HUES6 (cell line): ENCODE measurements around the gene CCDC85C.
A peak's percentile ranks its signal among the peaks of the same experiment; 100 is the strongest.

Source experiments
- H3K27ac ChIP-seq: 2 replicates; pipeline ENCODE4 v1.7.0; 2013; ENCODE audit warnings: low read depth, mild to moderate bottlenecking, low read length, inconsistent platforms
- H3K27me3 ChIP-seq: 2 replicates; pipeline ENCODE4 v1.6.1; 2013; ENCODE audit warnings: low read length; ENCODE audit not compliant: control insufficient read depth, insufficient read depth
- H3K36me3 ChIP-seq: 2 replicates; pipeline ENCODE4 v1.6.1; 2013; ENCODE audit warnings: low read length; ENCODE audit not compliant: control insufficient read depth, insufficient read depth
- H3K4me1 ChIP-seq: 2 replicates; pipeline ENCODE4 v1.6.1; 2013; ENCODE audit warnings: low read length; ENCODE audit not compliant: control insufficient read depth, insufficient read depth
- H3K4me3 ChIP-seq: 2 replicates; pipeline ENCODE4 v1.5.1; 2013; ENCODE audit warnings: low read depth, low read length
- H3K9ac ChIP-seq: one replicate; pipeline ENCODE4 v1.6.1; 2013; ENCODE audit warnings: mild to moderate bottlenecking, low read length
- H3K9me3 ChIP-seq: 2 replicates; pipeline ENCODE4 v1.6.1; 2013; ENCODE audit warnings: low read depth, low read length; ENCODE audit not compliant: control insufficient read depth, insufficient read depth

CCDC85C gene

DNA sequence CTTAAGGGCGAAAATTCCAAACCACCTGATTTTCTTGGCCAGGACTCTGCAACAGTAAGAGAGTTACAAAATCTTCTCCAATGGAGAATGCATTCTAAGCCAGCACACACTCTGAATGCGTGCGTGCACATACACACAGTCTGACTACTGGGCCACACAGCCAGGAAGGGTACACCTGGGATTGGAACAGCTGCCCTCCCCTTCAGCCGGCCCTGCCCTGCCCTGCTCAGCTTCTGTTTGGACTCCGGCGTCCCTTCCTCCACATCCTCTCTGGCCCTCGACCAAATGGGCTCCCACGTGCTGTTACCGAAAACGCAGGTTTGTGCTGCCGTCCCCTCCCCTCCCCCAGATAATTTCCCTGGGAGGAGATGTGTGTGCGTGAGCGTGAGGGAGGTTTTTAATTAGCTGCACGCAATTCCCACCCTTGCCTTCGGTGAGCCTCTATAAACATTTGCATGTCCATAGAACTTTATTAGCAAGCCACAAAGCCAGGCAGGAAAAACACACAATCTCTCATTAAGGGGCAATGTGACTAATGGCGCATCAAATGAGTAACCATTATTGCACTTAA is 79.8 kb downstream of the CCDC85C start:
- Histone ChIP-seq H3K4me1 (peaks cover 65% of the 10 kb centered on the region), H3K27me3 (no peaks in the 10 kb centered on the region), H3K36me3 (no peaks in the 10 kb centered on the region), H3K9ac (peak overlapping the region; percentile 18), H3K9me3 (no peaks in the 10 kb centered on the region), H3K27ac (no peak overlapping the region), H3K4me3 (no peak overlapping the region)

DNA sequence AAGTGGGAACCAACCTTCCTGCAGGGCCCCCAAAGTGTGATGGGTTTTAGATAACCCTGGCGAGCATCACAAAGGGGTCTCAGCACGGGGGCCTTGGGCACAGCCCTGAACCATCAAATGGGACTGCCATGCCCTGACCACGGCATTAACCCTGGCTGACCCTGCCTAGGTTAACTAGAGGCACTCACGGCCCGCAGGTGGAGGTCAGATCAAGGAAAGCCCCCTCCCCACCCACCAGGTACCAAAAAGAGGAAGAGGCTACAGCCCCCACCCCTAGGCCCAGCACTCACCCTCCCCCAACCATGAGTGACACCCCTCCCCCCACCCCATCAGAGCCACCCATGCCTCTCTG is 80.3 kb downstream of the CCDC85C start:
- H3K27ac ChIP-seq, result peak overlapping the region; percentile 93; the same call in 1 of the 2 replicates
- no peaks in the 10 kb centered on the region for H3K27me3 ChIP-seq

DNA sequence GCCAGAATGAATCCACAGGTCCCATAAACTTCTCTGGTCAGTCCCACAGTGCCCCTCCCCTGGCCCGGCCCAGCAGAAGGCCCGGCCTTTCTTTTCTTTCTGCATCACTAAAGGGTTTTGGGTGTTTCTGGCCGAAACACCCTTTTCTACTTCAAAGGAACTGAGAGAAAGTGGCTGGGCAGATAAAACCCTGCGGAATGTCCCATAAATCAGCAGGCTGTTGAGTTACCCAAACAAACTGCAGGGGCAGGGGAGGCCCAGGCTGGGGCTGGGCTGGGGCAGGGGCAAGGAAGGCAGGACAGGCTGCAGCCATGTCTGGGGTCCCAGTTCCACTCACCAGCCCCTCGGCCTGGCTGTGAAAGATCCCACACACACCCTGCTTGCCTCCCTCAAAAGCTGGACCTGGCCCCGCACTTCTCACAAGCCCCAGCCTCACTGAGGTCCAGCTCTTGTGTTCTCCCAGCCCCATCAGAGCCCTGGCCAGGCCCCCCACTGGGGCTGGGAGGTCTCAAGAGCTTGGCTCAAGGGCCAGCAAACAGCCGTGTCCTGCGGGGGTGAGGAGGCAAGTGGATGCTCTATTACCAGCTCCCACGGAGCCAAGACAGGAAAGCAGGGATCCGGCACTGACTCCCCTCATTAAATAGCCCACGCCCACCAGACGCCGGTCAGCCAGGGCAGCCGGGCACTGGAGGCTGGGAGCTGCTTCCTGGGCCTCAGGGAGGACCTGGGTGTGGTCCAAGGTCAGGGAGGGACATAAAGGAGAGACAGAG is 80.9 kb downstream of the CCDC85C start:
- Histone ChIP-seq H3K9ac (peak overlapping the region; percentile 66), H3K27ac (peak overlapping the region; percentile 93), H3K27me3 (no peaks in the 10 kb centered on the region), H3K36me3 (no peaks in the 10 kb centered on the region), H3K9me3 (no peaks in the 10 kb centered on the region), H3K4me3 (peak overlapping the region; percentile 22; the same call in 1 of the 2 replicates), H3K4me1 (peaks cover 64% of the 10 kb centered on the region)

More for the DNA sequence above, 80.3 kb downstream of the CCDC85C start:
- no peaks in the 10 kb centered on the region for H3K9me3 ChIP-seq
- no peaks in the 10 kb centered on the region for H3K36me3 ChIP-seq
- H3K4me3 ChIP-seq, result no peak overlapping the region
- H3K9ac ChIP-seq, result peak overlapping the region; percentile 66
- peaks cover 65% of the 10 kb centered on the region for H3K4me1 ChIP-seq

DNA sequence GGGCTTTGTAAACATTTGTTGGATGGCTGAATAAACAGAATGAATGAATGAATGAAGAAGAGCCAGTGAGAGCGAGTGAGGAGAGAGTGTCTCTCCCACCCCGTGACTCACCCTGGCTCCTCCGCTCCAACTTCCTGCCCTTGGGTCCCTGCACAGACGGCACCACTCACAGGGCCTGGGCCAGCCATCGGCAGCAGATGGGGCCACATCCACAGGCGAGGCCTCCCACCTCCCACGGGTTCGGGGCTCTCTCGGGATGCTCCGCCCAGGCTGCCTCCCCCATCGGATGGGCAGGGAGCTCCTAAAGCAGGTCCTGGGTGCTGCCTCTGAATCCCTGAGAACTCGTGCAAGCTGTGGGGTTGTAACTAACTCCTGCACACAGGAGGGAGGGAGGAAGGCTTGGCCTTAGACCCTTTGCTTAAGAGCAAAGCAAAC is 81.5 kb downstream of the CCDC85C start:
- H3K4me1 ChIP-seq, result peaks cover 58% of the 10 kb centered on the region
- peak overlapping the region; percentile 62 for H3K9ac ChIP-seq
- no peaks in the 10 kb centered on the region for H3K9me3 ChIP-seq
- H3K27me3 ChIP-seq, result no peaks in the 10 kb centered on the region
- peak overlapping the region; percentile 93; the same call in 1 of the 2 replicates for H3K27ac ChIP-seq
- H3K4me3 ChIP-seq, result peak overlapping the region; percentile 22; the same call in 1 of the 2 replicates
- no peaks in the 10 kb centered on the region for H3K36me3 ChIP-seq

DNA sequence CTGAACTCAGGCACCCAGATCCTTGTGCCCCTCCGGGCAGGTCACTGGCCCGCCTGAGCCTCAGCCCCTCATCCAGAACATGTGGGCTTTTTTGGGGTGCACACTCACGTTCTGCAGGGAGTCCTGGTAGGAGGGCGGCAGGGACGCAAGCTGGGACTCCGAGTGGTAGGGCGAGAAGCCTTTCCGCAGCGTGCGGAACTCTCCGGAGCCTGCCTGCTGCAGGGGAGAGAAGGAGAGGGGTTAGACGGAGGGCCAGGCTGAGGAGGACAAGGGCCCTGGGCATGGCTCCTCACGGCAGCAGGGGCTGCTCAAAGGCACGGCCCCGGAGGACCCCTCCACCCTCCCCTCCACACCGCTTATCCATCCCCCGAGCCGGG is 82.0 kb downstream of the CCDC85C start:
- Histone ChIP-seq H3K4me1 (peaks cover 57% of the 10 kb centered on the region), H3K36me3 (no peaks in the 10 kb centered on the region), H3K27ac (peak overlapping the region; percentile 37; the same call in 1 of the 2 replicates), H3K27me3 (no peaks in the 10 kb centered on the region), H3K9ac (peak overlapping the region; percentile 43), H3K4me3 (no peak overlapping the region), H3K9me3 (no peaks in the 10 kb centered on the region)

DNA sequence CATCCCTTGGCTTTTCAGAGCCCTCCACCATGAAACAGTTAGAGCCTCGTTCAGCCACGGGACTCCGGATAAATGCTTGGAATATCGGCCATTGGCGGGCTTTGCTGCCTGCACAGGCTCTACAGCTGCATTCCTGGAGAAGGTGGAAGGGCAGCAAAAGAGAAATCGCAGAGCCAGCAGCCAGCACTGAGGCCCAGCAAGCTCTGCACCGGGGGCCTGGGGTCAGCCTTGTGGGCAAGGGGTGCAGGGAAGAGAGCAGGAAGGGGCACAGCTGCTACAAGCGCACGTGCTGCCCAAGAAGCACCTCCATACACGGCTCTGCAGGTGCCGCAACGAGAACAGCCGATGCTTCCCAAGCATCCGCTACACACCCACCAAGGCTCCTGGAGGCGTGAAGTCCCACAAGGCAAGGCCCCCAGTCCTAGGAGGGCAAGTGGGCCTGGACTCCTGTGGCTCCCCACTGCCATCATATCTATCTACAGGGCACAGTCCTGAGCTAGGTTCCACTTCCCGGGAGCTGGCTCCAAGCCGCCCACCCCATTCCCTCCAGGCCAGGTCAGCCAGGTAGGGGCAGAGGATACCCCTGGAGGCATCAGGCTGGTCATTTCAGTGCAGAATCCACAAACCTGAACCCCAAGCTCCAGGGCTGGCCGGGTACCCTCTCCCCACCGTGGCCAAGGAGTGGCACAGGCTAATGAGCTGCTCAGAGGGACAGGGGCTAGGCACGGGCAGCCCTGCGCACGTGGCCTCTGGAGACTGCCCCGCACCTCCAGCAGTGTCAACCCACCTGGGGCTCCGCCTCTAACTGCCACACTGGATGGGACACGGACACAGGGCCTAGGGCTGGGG is 82.6 kb downstream of the CCDC85C start:
- no peak overlapping the region for H3K4me3 ChIP-seq
- H3K9me3 ChIP-seq, result no peaks in the 10 kb centered on the region
- H3K27ac ChIP-seq, result peak overlapping the region; percentile 37; the same call in 1 of the 2 replicates
- peaks cover 55% of the 10 kb centered on the region for H3K4me1 ChIP-seq
- H3K27me3 ChIP-seq, result no peaks in the 10 kb centered on the region
- no peaks in the 10 kb centered on the region for H3K36me3 ChIP-seq
- peak overlapping the region; percentile 43 for H3K9ac ChIP-seq

DNA sequence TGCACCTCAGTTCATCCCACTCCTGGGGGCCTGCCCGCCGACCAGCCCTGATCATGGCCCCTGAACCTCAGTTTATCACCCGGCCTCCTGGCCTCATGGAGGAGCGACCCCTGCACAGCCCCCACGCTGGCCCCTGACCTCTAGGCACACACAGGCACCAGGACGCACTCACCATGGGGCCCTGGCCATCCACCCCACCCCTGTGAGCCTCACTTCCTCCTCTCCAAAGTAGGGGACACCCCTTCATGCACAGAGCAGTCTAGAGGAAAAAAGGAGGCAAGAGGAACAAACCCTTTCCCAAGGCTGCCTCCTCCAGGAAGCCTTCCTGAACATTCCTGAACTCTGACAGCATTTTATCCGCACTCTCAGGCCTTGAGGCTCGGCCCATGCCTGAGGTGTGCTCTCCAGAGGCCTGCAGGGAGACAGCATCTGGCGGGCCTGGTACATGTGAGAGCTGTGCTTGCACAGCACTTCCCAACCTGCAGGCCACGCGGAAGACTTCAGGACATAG is 83.4 kb downstream of the CCDC85C start:
- Histone ChIP-seq H3K27ac (no peak overlapping the region), H3K36me3 (no peaks in the 10 kb centered on the region), H3K4me3 (no peak overlapping the region), H3K9me3 (no peaks in the 10 kb centered on the region), H3K4me1 (peaks cover 49% of the 10 kb centered on the region), H3K9ac (no peak overlapping the region), H3K27me3 (no peaks in the 10 kb centered on the region)

DNA sequence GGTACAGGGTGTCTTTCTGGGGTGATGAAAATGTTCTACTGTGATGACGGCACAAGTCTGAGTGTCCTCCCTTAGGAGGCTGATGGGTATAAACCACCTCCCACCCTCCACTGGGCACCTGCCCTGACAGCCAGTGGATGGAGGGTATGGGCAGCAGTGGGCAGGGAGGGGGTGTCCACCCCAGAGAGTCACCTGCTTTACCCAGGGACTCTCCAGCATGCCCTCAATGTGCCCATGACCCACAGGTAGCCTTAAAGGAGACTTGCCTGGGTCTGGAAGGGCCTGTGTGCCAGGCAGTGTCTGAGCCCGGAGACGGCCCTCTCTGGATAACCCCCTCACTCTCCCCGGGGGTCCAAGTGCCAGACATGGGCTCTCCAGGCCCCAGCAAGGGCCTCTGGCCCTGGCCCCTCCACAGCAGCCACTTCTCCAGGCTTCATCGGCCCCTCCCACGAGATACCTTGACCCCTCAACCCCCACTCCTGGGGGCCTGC is 84.0 kb downstream of the CCDC85C start:
- Histone ChIP-seq H3K27me3 (no peaks in the 10 kb centered on the region), H3K9ac (no peak overlapping the region), H3K4me3 (no peak overlapping the region), H3K4me1 (peaks cover 42% of the 10 kb centered on the region), H3K27ac (no peak overlapping the region), H3K36me3 (no peaks in the 10 kb centered on the region), H3K9me3 (no peaks in the 10 kb centered on the region)

DNA sequence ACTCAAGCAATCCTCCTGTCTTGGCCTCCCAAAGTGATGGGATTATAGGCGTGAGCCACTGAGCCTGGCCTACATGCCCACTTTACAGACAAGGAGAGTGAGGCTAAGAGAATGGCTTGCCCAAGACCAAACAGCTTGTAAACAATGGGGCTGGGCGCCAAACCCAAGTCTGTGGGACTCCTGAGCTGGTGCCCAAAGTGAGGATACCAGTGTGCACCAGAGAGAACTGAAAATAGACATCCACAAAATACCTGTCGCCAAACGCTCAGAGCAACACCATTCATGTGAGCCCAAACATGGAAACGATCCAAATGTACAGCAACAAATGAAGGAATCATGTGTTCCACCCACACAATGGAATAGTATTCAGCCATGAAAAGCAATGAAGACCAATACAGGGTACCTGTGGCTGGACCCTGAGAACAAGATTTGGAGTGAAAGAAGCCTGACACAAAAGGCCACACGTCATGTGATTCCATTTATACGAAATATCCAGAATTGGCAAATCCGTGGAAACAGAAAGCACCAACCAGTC is 84.6 kb downstream of the CCDC85C start:
- H3K9me3 ChIP-seq, result no peaks in the 10 kb centered on the region
- no peak overlapping the region for H3K9ac ChIP-seq
- peaks cover 37% of the 10 kb centered on the region for H3K4me1 ChIP-seq
- H3K36me3 ChIP-seq, result no peaks in the 10 kb centered on the region
- H3K27ac ChIP-seq, result no peak overlapping the region
- no peaks in the 10 kb centered on the region for H3K27me3 ChIP-seq
- no peak overlapping the region for H3K4me3 ChIP-seq

DNA sequence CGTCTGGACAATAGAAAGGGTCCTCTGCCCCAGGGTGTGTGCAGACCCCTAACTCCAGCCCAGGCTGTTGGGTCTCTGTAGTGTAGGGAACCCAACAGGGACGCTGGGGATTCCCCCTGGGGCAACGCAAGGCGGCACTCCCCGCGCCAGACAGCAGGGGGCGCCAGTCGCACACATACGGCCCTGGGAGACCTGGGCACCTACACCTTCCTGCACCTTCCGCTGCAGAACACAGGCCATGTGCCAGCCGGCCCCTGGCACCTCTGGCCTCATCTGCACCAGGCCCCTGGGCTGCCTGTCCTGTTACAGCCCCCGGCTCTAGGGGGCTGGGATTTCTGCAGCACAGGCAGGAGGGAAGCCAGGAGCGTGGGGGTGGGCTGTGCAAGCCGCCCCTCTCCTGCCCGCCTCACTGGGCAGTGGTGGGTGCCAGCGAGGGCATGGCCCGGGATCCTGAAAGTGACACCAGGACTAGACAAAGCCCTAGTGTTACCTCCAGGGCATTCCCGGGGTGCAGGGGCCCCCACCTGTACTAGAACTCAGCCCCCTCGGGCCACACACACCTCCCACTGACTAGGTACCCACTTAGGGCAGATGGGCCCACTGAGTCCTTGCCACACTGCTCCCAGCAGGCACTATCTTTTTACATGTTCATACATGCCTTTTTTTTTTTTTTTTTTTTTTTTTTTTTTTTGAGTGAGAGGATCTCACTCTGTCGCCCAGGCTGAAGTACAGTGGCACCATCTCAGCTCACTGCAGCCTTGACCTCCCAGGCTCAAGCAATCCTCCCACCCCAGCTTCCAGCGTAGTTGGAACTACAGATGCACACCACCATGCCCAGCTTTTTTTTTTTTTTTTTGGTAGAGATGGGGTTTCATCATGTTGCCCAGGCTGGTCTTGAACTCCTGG is 85.3 kb downstream of the CCDC85C start:
- Histone ChIP-seq H3K27me3 (no peaks in the 10 kb centered on the region), H3K9ac (no peak overlapping the region), H3K4me1 (peaks cover 30% of the 10 kb centered on the region), H3K36me3 (peaks cover 5% of the 10 kb centered on the region; the same call in 1 of the 2 replicates), H3K9me3 (no peaks in the 10 kb centered on the region), H3K27ac (no peak overlapping the region), H3K4me3 (no peak overlapping the region)
